HepG2 (cell line): ENCODE results near the gene PMFBP1. TPM values are rescaled to one million over a fixed set of nuclear protein-coding genes. Genes with fewer than 3 reads are reported as not detected.

Experiments used
- CBFB ChIP-seq: sonication (generic); formaldehyde crosslinking; IDR thresholded peaks from 2 replicates; pipeline ENCODE4 v1.4.0; 2020; ENCODE audit warnings: missing genetic modification reagents
- CTCF ChIP-seq: sonication (generic); formaldehyde crosslinking; IDR thresholded peaks from 2 replicates; pipeline ENCODE4 v1.5.0; 2020; ENCODE audit warnings: mild to moderate bottlenecking, missing genetic modification reagents, moderate library complexity
- FLYWCH1 ChIP-seq: sonication (generic); formaldehyde crosslinking; IDR thresholded peaks from 2 replicates; pipeline ENCODE4 v1.8.1; 2023; ENCODE audit warnings: mild to moderate bottlenecking, missing genetic modification reagents
- FOXJ3 ChIP-seq: sonication (generic); formaldehyde crosslinking; IDR thresholded peaks from 2 replicates; pipeline ENCODE4 v1.4.0; 2020; ENCODE audit warnings: missing genetic modification reagents, mild to moderate bottlenecking, borderline replicate concordance
- HIC2 ChIP-seq: sonication (generic); formaldehyde crosslinking; IDR thresholded peaks from 2 replicates; pipeline ENCODE4 v1.9.0; 2022; ENCODE audit warnings: low read depth, missing genetic modification reagents
- NFE2L1 ChIP-seq: sonication (generic); formaldehyde crosslinking; IDR thresholded peaks from 2 replicates; pipeline ENCODE4 v1.4.0; 2020; ENCODE audit warnings: missing genetic modification reagents, mild to moderate bottlenecking, borderline replicate concordance
- PAX8 ChIP-seq: sonication (generic); formaldehyde crosslinking; IDR thresholded peaks from 2 replicates; pipeline ENCODE4 v1.8.0; 2022; ENCODE audit warnings: mild to moderate bottlenecking, missing genetic modification reagents, borderline replicate concordance
- PHF21A ChIP-seq: sonication (generic); formaldehyde crosslinking; IDR thresholded peaks from 2 replicates; pipeline ENCODE4 v1.5.0; 2020; ENCODE audit warnings: mild to moderate bottlenecking, missing genetic modification reagents
- PPARG ChIP-seq: conservative IDR thresholded peaks from 2 replicates; pipeline ENCODE4 v1.6.1; 2016; ENCODE audit warnings: missing biosample characterization, missing genetic modification reagents
- TEAD3 ChIP-seq: optimal IDR thresholded peaks from 2 replicates; pipeline ENCODE3; 2016; ENCODE audit warnings: borderline replicate concordance
- TERF1 ChIP-seq: sonication (generic); formaldehyde crosslinking; IDR thresholded peaks from 2 replicates; pipeline ENCODE4 v1.8.0; 2022; ENCODE audit warnings: mild to moderate bottlenecking, missing genetic modification reagents, moderate library complexity
- ZFP91 ChIP-seq: sonication (generic); formaldehyde crosslinking; IDR thresholded peaks from 2 replicates; pipeline ENCODE4 v1.9.0; 2022; ENCODE audit warnings: missing genetic modification reagents, mild to moderate bottlenecking, borderline replicate concordance
- ZNF225 ChIP-seq: sonication (generic); formaldehyde crosslinking; IDR thresholded peaks from 2 replicates; pipeline ENCODE4 v1.4.0; 2020; ENCODE audit warnings: mild to moderate bottlenecking, missing genetic modification reagents
- ZNF276 ChIP-seq: sonication (generic); formaldehyde crosslinking; IDR thresholded peaks from 2 replicates; pipeline ENCODE4 v1.4.0; 2020; ENCODE audit warnings: mild to moderate bottlenecking, low read depth, missing genetic modification reagents
- ZNF513 ChIP-seq: sonication (generic); formaldehyde crosslinking; conservative IDR thresholded peaks from 2 replicates; pipeline ENCODE4 v1.5.0; 2020; ENCODE audit warnings: missing genetic modification reagents
- ZNF563 ChIP-seq: sonication (generic); formaldehyde crosslinking; IDR thresholded peaks from 2 replicates; pipeline ENCODE4 v1.8.0; 2022; ENCODE audit warnings: mild to moderate bottlenecking, moderate library complexity, missing genetic modification reagents
- ZNF589 ChIP-seq: sonication (generic); formaldehyde crosslinking; conservative IDR thresholded peaks from 2 replicates; pipeline ENCODE4 v1.8.0; 2022; ENCODE audit warnings: mild to moderate bottlenecking, moderate library complexity, missing genetic modification reagents
- polyA plus RNA-seq, 8 experiments: library from polyadenylated mRNA; depleted of rRNA in 3 of 8; stranded (reverse) in 7 of 8; unstranded in 1 of 8; fragments of >200 nt; fragmentation: Illumina TruSeq in 4 of 8; extraction: Trizol in 4 of 8; gene quantifications; 2 replicates each; pipeline versions ENCODE4 v1.2.1 to v1.2.3, GENCODE V29; 2011 to 2016; ENCODE audit warnings: low read depth in 4 of 8, missing spikeins in 1 of 8, mixed read lengths in 1 of 8; ENCODE audit not compliant: insufficient read depth in 1 of 8
- total RNA-seq, 5 experiments: library from RNA; depleted of rRNA; stranded (reverse); fragments of >200 nt; fragmentation: Illumina TruSeq; extraction: Trizol; gene quantifications; 2 replicates each; pipeline ENCODE4 v1.2.3, GENCODE V29; 2016; ENCODE audit warnings: low read depth in 1 of 5

Gene PMFBP1
- total and polyA plus RNA-seq, 2 of the 13 experiments (the other 11 are each of a cell fraction or from before 2014, with no cell fraction given), result 1.9 to 3.8 TPM

GRCh38 chr16:72072514-72073342 is 99.2 kb downstream of the PMFBP1 start (continued):
- TF ChIP-seq CTCF (CRISPR knock-in tag) (no peak), TEAD3 (CRISPR knock-in tag) (peak; percentile 99), ZNF589 (CRISPR knock-in tag) (no peak), CBFB (CRISPR knock-in tag) (no peak), NFE2L1 (CRISPR knock-in tag) (no peak), ZNF225 (CRISPR knock-in tag) (no peak), HIC2 (CRISPR knock-in tag) (no peak; the same call in 1 of the 2 replicates), TERF1 (no peak), ZFP91 (no peak), ZNF513 (CRISPR knock-in tag) (no peak), ZNF276 (CRISPR knock-in tag) (no peak), FLYWCH1 (CRISPR knock-in tag) (no peak), FOXJ3 (CRISPR knock-in tag) (peak; percentile 76), PAX8 (CRISPR knock-in tag) (no peak), PHF21A (CRISPR knock-in tag) (peak; percentile 96), PPARG (CRISPR knock-in tag) (no peak), ZNF563 (CRISPR knock-in tag) (no peak)
